GM12878 (cell line): ENCODE data around the gene ARL4D. TPM values are rescaled to one million over a fixed set of nuclear protein-coding genes. Genes with fewer than 3 reads are reported as not detected.

Experiments used
- ATF2 ChIP-seq: IDR thresholded peaks from 2 replicates; pipeline ENCODE4 v1.6.1; 2012; ENCODE audit warnings: low read length, inconsistent platforms
- ATF7 ChIP-seq: fragments of 450-650 bp; IDR thresholded peaks from 2 replicates; pipeline ENCODE4 v1.6.1; 2016; ENCODE audit warnings: low read depth, mild to moderate bottlenecking
- BCL11A ChIP-seq: IDR thresholded peaks from 2 replicates; pipeline ENCODE4 v1.6.1; 2011; ENCODE audit warnings: low read depth, low read length
- CBFB ChIP-seq: IDR thresholded peaks from 2 replicates; pipeline ENCODE4 v1.6.1; 2016; ENCODE audit warnings: antibody characterized with exemption, low read depth
- CEBPZ ChIP-seq: fragments of 150-350 bp; IDR thresholded peaks from 2 replicates; pipeline ENCODE4 v1.6.1; 2016; ENCODE audit warnings: low read depth, low read length
- E2F4 ChIP-seq: IDR thresholded peaks from 2 replicates; pipeline ENCODE4 v1.6.1; 2012; ENCODE audit warnings: low read depth, low read length, improper control_type of control experiment
- HCFC1 ChIP-seq: fragments of 150-350 bp; IDR thresholded peaks from 2 replicates; pipeline ENCODE4 v1.6.1; 2014; ENCODE audit warnings: low read length
- IRF4 ChIP-seq: IDR thresholded peaks from 2 replicates; pipeline ENCODE4 v1.6.1; 2011; ENCODE audit warnings: low read depth, low read length
- JUNB ChIP-seq: IDR thresholded peaks from 2 replicates; pipeline ENCODE4 v1.6.1; 2016; ENCODE audit warnings: antibody characterized with exemption, mild to moderate bottlenecking
- MTA2 ChIP-seq: fragments of 450-650 bp; IDR thresholded peaks from 2 replicates; pipeline ENCODE4 v1.6.1; 2016; ENCODE audit warnings: low read depth, mild to moderate bottlenecking, moderate library complexity
- MXI1 ChIP-seq: fragments of 150-350 bp; IDR thresholded peaks from 2 replicates; pipeline ENCODE4 v1.6.1; 2011; ENCODE audit warnings: low read depth, mild to moderate bottlenecking, inconsistent platforms, low read length, improper control_type of control experiment
- NFXL1 ChIP-seq: fragments of 450-650 bp; IDR thresholded peaks from 2 replicates; pipeline ENCODE4 v1.6.1; 2017; ENCODE audit warnings: antibody characterized with exemption, mild to moderate bottlenecking, borderline replicate concordance
- NR2C2 ChIP-seq: IDR thresholded peaks from 2 replicates; pipeline ENCODE4 v1.6.1; 2011; ENCODE audit warnings: borderline replicate concordance, low read depth; ENCODE audit not compliant: control insufficient read depth, insufficient read length
- POLR2AphosphoS5 ChIP-seq: IDR thresholded peaks from 2 replicates; pipeline ENCODE4 v1.6.1; 2011; ENCODE audit warnings: mild to moderate bottlenecking, low read length, inconsistent platforms
- REST ChIP-seq: IDR thresholded peaks from 2 replicates; pipeline ENCODE4 v1.6.1; 2012; ENCODE audit warnings: mild to moderate bottlenecking, low read depth, low read length
- RUNX3 ChIP-seq: IDR thresholded peaks from 2 replicates; pipeline ENCODE4 v1.6.1; 2012; ENCODE audit warnings: low read length, inconsistent platforms
- SPI1 ChIP-seq: IDR thresholded peaks from 2 replicates; pipeline ENCODE4 v1.6.1; 2011; ENCODE audit warnings: low read depth, mild to moderate bottlenecking, low read length, moderate library complexity, borderline replicate concordance; ENCODE audit not compliant: insufficient read depth
- TCF3 ChIP-seq: IDR thresholded peaks from 2 replicates; pipeline ENCODE4 v1.6.1; 2012; ENCODE audit warnings: low read depth, mild to moderate bottlenecking, low read length, borderline replicate concordance; ENCODE audit not compliant: insufficient read depth
- USF2 ChIP-seq: IDR thresholded peaks from 2 replicates; pipeline ENCODE4 v1.6.1; 2011; ENCODE audit warnings: low read depth, low read length, improper control_type of control experiment, borderline replicate concordance
- ZBED1 ChIP-seq: IDR thresholded peaks from 2 replicates; pipeline ENCODE4 v1.6.1; 2016; ENCODE audit warnings: borderline replicate concordance
- polyA plus RNA-seq, 11 experiments: library from polyadenylated mRNA; depleted of rRNA in 4 of 11; unstranded in 6 of 11; stranded (reverse) in 5 of 11; fragments of >200 nt; fragmentation: Nextera tagmentation in 4 of 11; fragmentation: Illumina TruSeq in 1 of 11; extraction: Ambion mirVana in 4 of 11; extraction: Trizol in 1 of 11; gene quantifications; 1 replicate in 1 of 11; 2 replicates in 10 of 11; pipeline versions ENCODE4 v1.2.1 to v1.2.3, GENCODE V29; 2011 to 2016; ENCODE audit warnings: inconsistent platforms in 2 of 11, missing spikeins in 2 of 11, low read depth in 1 of 11
- total RNA-seq, 4 experiments: library from RNA; depleted of rRNA in 3 of 4; stranded (reverse); fragments of >200 nt in 3 of 4; fragmentation: Illumina TruSeq in 1 of 4; extraction: Trizol in 1 of 4; gene quantifications; 2 replicates each; pipeline versions ENCODE4 v1.2.1 to v1.2.3, GENCODE V29; 2013 to 2021

ARL4D gene
- total and polyA plus RNA-seq, 10 of the 15 experiments (the other 5 are each of a cell fraction or from before 2014, with no cell fraction given), result 0.10 to 1.5 (median 0.75) TPM

GRCh38 chr17:43360739-43361505, 37.9 kb upstream of the ARL4D start (continued):
- no peak for TF ChIP-seq E2F4
- peak; percentile 68 for TF ChIP-seq JUNB
- TF ChIP-seq IRF4, result peak; percentile 95
- peak; percentile 71; the same call in 1 of the 2 replicates for TF ChIP-seq HCFC1
- TF ChIP-seq NFXL1, result no peak
- peak; percentile 100 for TF ChIP-seq ATF2
- peak; percentile 99 for TF ChIP-seq BCL11A
- peak; percentile 89 for TF ChIP-seq RUNX3
- TF ChIP-seq TCF3, result peak; percentile 100
- peak; percentile 100 for TF ChIP-seq CBFB
- TF ChIP-seq ZBED1, result peak; percentile 100
- peak; percentile 66; the same call in 1 of the 2 replicates for TF ChIP-seq MTA2
- TF ChIP-seq CEBPZ, result peak; percentile 82
- TF ChIP-seq SPI1, result no peak
- TF ChIP-seq REST, result peak; percentile 71
- TF ChIP-seq MXI1, result peak; percentile 74
- no peak for TF ChIP-seq NR2C2
- TF ChIP-seq USF2, result no peak; the same call in none of the 2 replicates
- TF ChIP-seq POLR2AphosphoS5, result peak; percentile 100
- peak; percentile 74; the same call in 1 of the 2 replicates for TF ChIP-seq ATF7
